Activated CD4-positive, alpha-beta T cell treated with anti-CD3 and anti-CD28 coated beads for 48 hours (primary cell): ENCODE measurements around the gene EPHB6.

ENCODE experiments used
- DNase-seq: peaks from one replicate; pipeline ENCODE4 v3.0.0-alpha.2; 2020

The EPHB6 gene

GRCh38 chr7:142901426-142902259, 46.8 kb downstream of the EPHB6 start:
- no peak for DNase-seq

- DNase-seq: no peak
These were observed 49.3 kb downstream of the EPHB6 start for GRCh38 chr7:142904128-142904527.

- no peak for DNase-seq
These were observed 50.9 kb downstream of the EPHB6 start for GRCh38 chr7:142905759-142906158.

GRCh38 chr7:142906643-142907042, 51.8 kb downstream of the EPHB6 start:
- DNase-seq: no peak

GRCh38 chr7:142908290-142908689, 53.4 kb downstream of the EPHB6 start:
- DNase-seq: no peak

- DNase-seq: no peak
These were observed 54.3 kb downstream of the EPHB6 start for GRCh38 chr7:142908921-142909890.

- no peak for DNase-seq
These were observed 55.2 kb downstream of the EPHB6 start for GRCh38 chr7:142910031-142910433.

GRCh38 chr7:142910481-142910880, 55.6 kb downstream of the EPHB6 start:
- DNase-seq: no peak

- no peak for DNase-seq
These were observed 58.2 kb downstream of the EPHB6 start for GRCh38 chr7:142913051-142913450.

- DNase-seq: no peak
These were observed 58.7 kb downstream of the EPHB6 start for GRCh38 chr7:142913566-142913965.

- DNase-seq: no peak
These were observed 59.2 kb downstream of the EPHB6 start for GRCh38 chr7:142914121-142914520.

GRCh38 chr7:142915315-142915714, 60.4 kb downstream of the EPHB6 start:
- DNase-seq: no peak

- DNase-seq: no peak
These were observed 61.6 kb downstream of the EPHB6 start for GRCh38 chr7:142916508-142916907.

- no peak for DNase-seq
These were observed 62.6 kb downstream of the EPHB6 start for GRCh38 chr7:142917447-142917846.

GRCh38 chr7:142918901-142919300, 64.0 kb downstream of the EPHB6 start:
- no peak for DNase-seq

- DNase-seq: no peak
These were observed 64.8 kb downstream of the EPHB6 start for GRCh38 chr7:142919656-142920055.
